Activated naive CD8-positive, alpha-beta T cell treated with anti-CD3 and anti-CD28 coated beads, Interleukin-2, amount 50 U/mL, for 16 hours (primary cell): ENCODE results near the gene CFHR5.
"Not testable (repeated sequence)": the region's sequence is repeated elsewhere in the genome, so short reads cannot be mapped to it uniquely, and the experiment has no call there.

Source experiments
- DNase-seq: peaks from one replicate; pipeline ENCODE4 v3.0.0-alpha.2; 2020; ENCODE audit warnings: low read depth, low spot score

The CFHR5 gene

DNA sequence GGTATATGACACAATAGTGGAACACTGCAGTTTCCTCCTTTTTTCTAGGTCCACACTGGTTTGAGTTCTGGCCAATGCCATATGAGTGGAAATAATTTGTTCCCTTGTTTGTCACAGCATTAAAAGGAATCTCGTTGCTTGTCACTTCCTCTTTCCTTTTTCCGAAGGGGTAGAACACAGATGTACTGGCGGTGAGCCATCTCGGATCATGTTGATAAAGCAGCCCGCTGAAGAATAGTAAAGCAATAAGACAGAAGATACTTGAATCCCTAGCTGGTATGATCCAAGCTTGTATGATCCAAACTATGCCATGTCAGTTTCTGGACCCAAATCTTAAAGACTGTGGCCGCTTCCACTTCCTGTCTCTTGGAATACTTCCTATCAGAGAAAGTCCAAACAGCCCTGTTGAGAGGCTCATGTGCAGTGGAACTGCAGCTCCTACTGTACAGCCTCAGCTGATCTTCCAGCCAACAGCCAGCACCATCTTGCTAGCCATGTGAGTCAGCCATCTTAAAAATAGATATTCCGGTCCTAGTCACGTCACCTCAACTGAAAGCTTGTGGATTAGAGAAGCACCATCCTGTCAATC is 40.3 kb downstream of the CFHR5 start:
- DNase-seq: no peak

DNA sequence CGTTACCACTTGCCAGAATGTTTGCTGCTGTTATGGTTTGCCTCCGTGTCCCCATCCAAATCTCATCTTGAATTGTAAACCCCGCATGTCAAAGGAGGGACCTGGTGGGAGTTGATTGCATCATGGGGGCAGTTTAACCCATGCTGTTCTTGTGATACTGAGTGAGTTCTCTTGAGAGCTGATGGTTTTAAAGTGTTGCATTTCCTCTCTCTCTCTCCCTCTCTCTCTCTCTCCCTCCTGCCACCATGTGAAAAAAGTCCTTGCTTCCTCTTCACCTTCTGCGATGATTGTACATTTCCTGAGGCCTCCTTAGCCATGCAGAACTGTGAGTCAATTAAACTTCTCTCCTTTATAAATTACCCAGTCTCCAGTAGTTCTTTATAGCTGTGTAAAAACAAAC is 44.4 kb downstream of the CFHR5 start:
- no peak for DNase-seq

DNA sequence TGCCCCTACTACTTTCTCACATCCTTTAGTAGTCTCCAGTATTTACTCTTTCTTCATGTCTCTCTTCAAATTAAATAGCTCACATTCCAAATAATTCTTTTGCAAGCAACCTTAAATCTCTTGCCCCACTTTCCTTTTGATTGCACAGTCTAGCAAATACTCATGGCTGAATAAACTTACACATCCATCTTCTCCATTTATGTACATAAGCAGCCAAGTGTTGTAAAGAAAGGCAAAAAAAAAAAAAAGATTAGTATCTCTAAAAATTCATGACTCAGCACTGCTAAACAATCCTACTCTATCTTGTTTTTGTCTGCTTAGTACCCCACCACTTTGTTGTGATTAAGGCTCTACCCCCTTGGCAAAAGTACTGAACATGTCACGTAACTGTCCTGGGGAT is 47.1 kb downstream of the CFHR5 start:
- DNase-seq: no peak

DNA sequence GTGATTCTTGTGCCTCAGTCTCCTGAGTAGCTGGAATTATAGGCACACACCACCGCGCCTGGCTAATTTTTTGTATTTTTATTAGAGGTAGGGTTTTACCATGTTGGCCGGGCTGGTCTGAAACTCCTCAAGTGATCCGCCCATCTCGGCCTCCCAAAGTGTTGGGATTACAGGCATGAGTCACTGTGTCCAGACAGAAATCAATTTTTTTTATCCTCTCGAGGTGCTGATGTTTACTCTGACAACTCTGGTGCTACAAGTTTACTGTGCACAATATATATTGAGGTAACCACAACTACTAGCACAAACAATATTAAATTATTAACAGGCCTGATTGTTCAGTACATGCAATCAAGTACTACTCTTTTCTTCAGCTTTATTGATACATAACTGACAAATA is 50.0 kb downstream of the CFHR5 start:
- DNase-seq: no peak

- no peak for DNase-seq
These were observed 52.4 kb downstream of the CFHR5 start for GRCh38 chr1:197029749-197030148.

- not testable (repeated sequence) for DNase-seq
These were observed 57.4 kb downstream of the CFHR5 start for GRCh38 chr1:197034631-197035339.

DNA sequence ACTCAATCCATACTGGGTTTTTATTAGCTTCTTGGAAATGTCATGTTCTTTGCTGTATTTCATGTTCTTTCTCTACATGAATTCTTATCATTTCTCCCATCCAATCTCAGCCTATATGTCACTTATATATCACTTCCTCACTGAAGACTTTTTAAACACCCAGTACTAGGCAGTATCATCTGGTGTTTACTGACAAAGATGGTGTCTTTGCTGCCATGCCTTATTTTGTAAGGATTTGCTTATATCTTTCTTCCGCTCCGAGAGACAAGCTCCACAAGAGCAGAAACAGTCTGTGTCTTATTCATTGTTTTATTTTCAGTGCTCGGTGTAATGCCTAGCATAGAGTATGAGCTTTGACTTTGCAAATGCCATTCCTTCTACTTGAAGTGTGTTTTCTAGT is 59.5 kb downstream of the CFHR5 start:
- DNase-seq: no peak

DNA sequence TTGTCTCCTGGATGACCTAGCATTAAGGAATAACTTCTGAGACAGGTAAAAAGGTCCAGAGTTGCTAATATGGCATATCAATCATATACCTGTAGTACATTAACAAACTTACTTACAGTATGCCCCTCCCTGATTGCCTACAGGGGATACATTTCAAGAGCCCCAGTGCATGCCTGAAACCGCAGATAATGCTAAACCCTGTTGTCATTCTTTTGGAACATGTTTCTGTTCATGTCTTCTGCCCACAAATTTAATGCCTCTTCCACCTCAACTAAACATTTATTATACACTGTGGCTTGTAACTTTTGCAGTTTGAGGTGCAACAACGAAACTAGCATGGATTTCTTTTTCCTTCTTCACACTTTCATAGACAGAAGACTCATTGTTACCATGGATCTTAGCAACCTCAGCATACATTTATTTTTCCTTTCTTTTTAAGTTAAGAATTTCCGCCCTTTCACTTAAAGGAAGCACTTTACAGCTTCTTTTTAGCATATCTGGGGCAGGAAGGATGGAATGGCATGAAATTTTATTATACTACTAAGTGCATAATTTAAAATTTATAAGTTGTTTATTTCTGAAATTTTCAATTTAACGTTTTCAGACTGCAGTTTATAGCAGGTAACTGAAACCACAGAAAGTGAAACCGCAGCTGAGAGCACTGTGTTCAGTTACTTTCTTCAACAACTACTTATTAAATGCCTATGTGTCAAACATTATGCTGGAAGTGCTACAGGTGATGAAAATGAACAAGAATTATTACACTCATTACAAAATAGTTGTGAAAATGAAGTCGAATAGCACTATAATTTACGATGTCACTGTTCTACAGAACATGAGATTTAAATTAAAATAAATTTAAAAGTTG is 64.4 kb downstream of the CFHR5 start:
- DNase-seq: no peak

DNA sequence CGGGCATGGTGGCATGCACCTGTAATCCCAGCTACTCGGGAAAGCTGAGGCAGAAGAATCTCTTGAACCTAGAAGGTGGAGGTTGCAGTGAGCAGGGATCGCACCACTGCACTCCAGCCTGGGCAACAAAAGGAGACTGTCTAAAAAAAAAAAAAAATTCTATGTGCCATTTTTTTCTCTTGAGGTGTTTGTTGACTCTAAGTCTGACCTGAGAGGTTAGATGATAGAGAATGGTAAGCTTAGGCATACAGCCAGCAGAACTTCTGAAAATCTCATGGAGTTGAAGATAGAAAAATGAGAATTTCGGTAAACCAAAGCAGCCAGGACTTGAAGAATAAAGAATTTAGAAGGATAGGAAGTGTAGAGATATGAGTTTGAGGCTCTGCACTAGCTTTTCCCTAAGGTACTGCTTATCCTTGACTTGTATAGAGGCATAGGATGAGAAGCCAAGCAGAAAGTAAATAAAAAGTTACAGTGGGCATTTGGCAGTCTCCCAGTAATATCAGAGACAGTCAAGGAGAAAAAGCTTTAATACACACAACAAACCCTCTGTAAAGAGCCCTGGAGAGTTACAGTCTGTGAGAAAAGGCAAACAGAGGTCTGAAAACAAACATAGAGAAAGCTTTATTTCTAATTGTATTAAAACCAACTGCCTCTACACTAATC is 65.5 kb downstream of the CFHR5 start:
- DNase-seq: no peak

- DNase-seq: no peak
These were observed 71.7 kb downstream of the CFHR5 start for GRCh38 chr1:197049100-197049499.
